Neural cell (in vitro differentiated cells): ENCODE data around the gene PRKAG2. TPM values are rescaled to one million over a fixed set of nuclear protein-coding genes. Genes with fewer than 3 reads are reported as not detected.
"Not testable (repeated sequence)": the region's sequence is repeated elsewhere in the genome, so short reads cannot be mapped to it uniquely, and the experiment has no call there.

Experiments used
- H2AFZ ChIP-seq: fragments of 200-600, 300-800 bp; sonication (generic), shearing (Covaris generic); 2 replicates; pipeline ENCODE4 v1.6.0; 2014; ENCODE audit warnings: low read depth, mild to moderate bottlenecking, antibody characterized with exemption, low read length, moderate library complexity
- H3F3A ChIP-seq: fragments of 200-600 bp; shearing (Covaris generic); 2 replicates; pipeline ENCODE4 v1.6.1; 2016; ENCODE audit warnings: mild to moderate bottlenecking, moderate library complexity, mixed read lengths, antibody characterized with exemption, low read length; ENCODE audit not compliant: insufficient read depth, poor library complexity, severe bottlenecking
- H3K27ac ChIP-seq: fragments of 200-600, 300-800 bp; sonication (generic), shearing (Covaris generic); 2 replicates; pipeline ENCODE4 v1.5.1; 2014; ENCODE audit warnings: mild to moderate bottlenecking, low read length, moderate library complexity
- H3K27me3 ChIP-seq: fragments of 300-800, 200-600 bp; sonication (generic), shearing (Covaris generic); 2 replicates; pipeline ENCODE4 v1.6.0; 2014; ENCODE audit warnings: mild to moderate bottlenecking, low read depth, low read length, moderate library complexity; ENCODE audit not compliant: insufficient read depth
- H3K36me3 ChIP-seq: fragments of 300-800, 200-600 bp; sonication (generic), shearing (Covaris generic); 2 replicates; pipeline ENCODE4 v1.5.1; 2014; ENCODE audit warnings: mild to moderate bottlenecking, antibody characterized with exemption, low read length, moderate library complexity; ENCODE audit not compliant: insufficient read depth
- H3K4me2 ChIP-seq: fragments of 300-800, 200-600 bp; sonication (generic), shearing (Covaris generic); 2 replicates; pipeline ENCODE4 v1.6.0; 2014; ENCODE audit warnings: mild to moderate bottlenecking, low read length
- H3K4me3 ChIP-seq: fragments of 300-800, 200-600 bp; sonication (generic), shearing (Covaris generic); 2 replicates; pipeline ENCODE4 v1.5.1; 2014; ENCODE audit warnings: mild to moderate bottlenecking, low read length, moderate library complexity
- H3K79me2 ChIP-seq: fragments of 200-600 bp; shearing (Covaris generic); replicated peaks from 2 replicates; pipeline ENCODE4 v1.6.0; 2014; ENCODE audit warnings: mild to moderate bottlenecking, low read length, moderate library complexity; ENCODE audit not compliant: insufficient read depth
- H3K9ac ChIP-seq: fragments of 300-800, 200-600 bp; sonication (generic), shearing (Covaris generic); 2 replicates; pipeline ENCODE4 v1.6.1; 2016; ENCODE audit warnings: mild to moderate bottlenecking, low read length, mixed read lengths
- H3K9me2 ChIP-seq: fragments of 200-600 bp; shearing (Covaris generic); 2 replicates; pipeline ENCODE4 v1.6.1; 2016; ENCODE audit warnings: mild to moderate bottlenecking, low read length, mixed read lengths; ENCODE audit not compliant: insufficient read depth
- H3K9me3 ChIP-seq: fragments of 200-600, 300-800 bp; sonication (generic), shearing (Covaris generic); 2 replicates; pipeline ENCODE4 v1.6.1; 2016; ENCODE audit warnings: mild to moderate bottlenecking, mixed run types, low read length, moderate library complexity, mixed read lengths
- H4K20me1 ChIP-seq: fragments of 200-600 bp; shearing (Covaris generic); 2 replicates; pipeline ENCODE4 v1.6.1; 2016; ENCODE audit warnings: mild to moderate bottlenecking, mixed run types; ENCODE audit not compliant: insufficient read depth
- CTCF ChIP-seq: fragments of 450-650 bp; IDR thresholded peaks from 2 replicates; pipeline ENCODE4 v1.5.1; 2014; ENCODE audit warnings: antibody characterized with exemption, mild to moderate bottlenecking, moderate library complexity; ENCODE audit not compliant: poor library complexity, severe bottlenecking
- EP300 ChIP-seq: fragments of 450-650 bp; conservative IDR thresholded peaks from 2 replicates; pipeline ENCODE4 v1.6.1; 2014; ENCODE audit warnings: antibody characterized with exemption, mild to moderate bottlenecking, moderate library complexity; ENCODE audit not compliant: poor library complexity, severe bottlenecking
- EZH2 ChIP-seq: fragments of 200-600, 300-800 bp; shearing (Covaris generic), sonication (generic); IDR thresholded peaks from 2 replicates; pipeline ENCODE4 v1.6.1; 2014; ENCODE audit warnings: antibody characterized with exemption, low read length, borderline replicate concordance, mild to moderate bottlenecking; ENCODE audit not compliant: insufficient read depth, poor library complexity, severe bottlenecking
- MXI1 ChIP-seq: fragments of 450-650 bp; conservative IDR thresholded peaks from 2 replicates; pipeline ENCODE4 v1.6.1; 2014; ENCODE audit warnings: antibody characterized with exemption, mild to moderate bottlenecking; ENCODE audit not compliant: poor library complexity, severe bottlenecking
- POLR2AphosphoS5 ChIP-seq: IDR thresholded peaks from 2 replicates; pipeline ENCODE4 v1.6.1; 2012
- RAD21 ChIP-seq: fragments of 450-650 bp; conservative IDR thresholded peaks from 2 replicates; pipeline ENCODE4 v1.6.1; 2014; ENCODE audit warnings: antibody characterized with exemption, mild to moderate bottlenecking, moderate library complexity
- REST ChIP-seq: IDR thresholded peaks from 2 replicates; pipeline ENCODE4 v1.6.1; 2012; ENCODE audit warnings: borderline replicate concordance
- SMC3 ChIP-seq: fragments of 450-650 bp; conservative IDR thresholded peaks from 2 replicates; pipeline ENCODE4 v1.6.1; 2014; ENCODE audit warnings: antibody characterized with exemption, mild to moderate bottlenecking, moderate library complexity; ENCODE audit not compliant: poor library complexity
- TAF1 ChIP-seq: IDR thresholded peaks from 2 replicates; pipeline ENCODE4 v1.6.1; 2012; ENCODE audit warnings: low read depth
- polyA plus RNA-seq: library from polyadenylated mRNA; depleted of rRNA; stranded (reverse); fragments of >200 nt; gene quantifications from 2 replicates; pipeline ENCODE4 v1.2.3, GENCODE V29; 2014

Gene PRKAG2
- polyA plus RNA-seq, 1 donor from 2014 or later = 22.9 TPM

- H3K9me2 ChIP-seq, H3K79me2 ChIP-seq, H3F3A ChIP-seq, H3K4me2 ChIP-seq, H3K36me3 ChIP-seq, H3K27me3 ChIP-seq, H3K4me3 ChIP-seq, H3K9ac ChIP-seq, H3K27ac ChIP-seq, H4K20me1 ChIP-seq, H2AFZ ChIP-seq, H3K9me3 ChIP-seq: not testable (repeated sequence)
Observed at GRCh38 chr7:151573046-151573445, 303.9 kb downstream of the PRKAG2 start.

GRCh38 chr7:151572136-151572535, 304.8 kb downstream of the PRKAG2 start:
- no peak overlapping the region for H3K9ac ChIP-seq
- no peak overlapping the region for H2AFZ ChIP-seq
- H3K4me3 ChIP-seq = no peak overlapping the region
- H3K27ac ChIP-seq = no peak overlapping the region
- TF ChIP-seq RAD21 (no peak), CTCF (no peak), SMC3 (no peak), TAF1 (no peak), REST (no peak), POLR2AphosphoS5 (no peak), EZH2 (no peak), MXI1 (no peak), EP300 (no peak)
- H4K20me1 ChIP-seq = no peaks in the 10 kb centered on the region
- no peaks in the 10 kb centered on the region for H3F3A ChIP-seq
- H3K4me2 ChIP-seq = no peak overlapping the region
- H3K9me2 ChIP-seq = no peaks in the 10 kb centered on the region
- H3K27me3 ChIP-seq = no peaks in the 10 kb centered on the region
- peaks cover 5% of the 10 kb centered on the region for H3K36me3 ChIP-seq
- H3K79me2 ChIP-seq = no peaks in the 10 kb centered on the region
- H3K9me3 ChIP-seq = no peaks in the 10 kb centered on the region

- Histone ChIP-seq H2AFZ (no peak overlapping the region), H3K9me2 (no peaks in the 10 kb centered on the region), H3K36me3 (peaks cover 5% of the 10 kb centered on the region), H3K79me2 (no peaks in the 10 kb centered on the region), H3K27me3 (no peaks in the 10 kb centered on the region), H3F3A (no peaks in the 10 kb centered on the region), H3K4me2 (no peak overlapping the region), H3K27ac (no peak overlapping the region), H3K4me3 (no peak overlapping the region), H3K9me3 (no peaks in the 10 kb centered on the region), H4K20me1 (no peaks in the 10 kb centered on the region), H3K9ac (no peak overlapping the region)
- TF ChIP-seq TAF1 (no peak), EZH2 (no peak), EP300 (no peak), POLR2AphosphoS5 (no peak)
Observed at GRCh38 chr7:151571471-151571870, 305.4 kb downstream of the PRKAG2 start.
